CD1c-positive myeloid dendritic cell (primary cell): ENCODE measurements around the gene KHK.

Source experiments
- DNase-seq: peaks from one replicate; pipeline ENCODE4 v3.0.0-alpha.2; 2016; ENCODE audit errors: extremely low spot score

The KHK gene

GRCh38 chr2:27081984-27082772 lies 4.4 kb upstream of the KHK start:
- no peak for DNase-seq

- DNase-seq: no peak
Observed at GRCh38 chr2:27082773-27083409, 3.7 kb upstream of the KHK start.

GRCh38 chr2:27083410-27084296 lies 2.9 kb upstream of the KHK start:
- no peak for DNase-seq

GRCh38 chr2:27084297-27085061 lies 2.1 kb upstream of the KHK start:
- no peak for DNase-seq

- no peak for DNase-seq
Observed at GRCh38 chr2:27085062-27085672, 1.4 kb upstream of the KHK start.

GRCh38 chr2:27085673-27086089 lies 891 bp upstream of the KHK start:
- DNase-seq: peak; percentile 54

GRCh38 chr2:27086090-27086723 lies 365 bp upstream of the KHK start:
- DNase-seq: peak; percentile 99

GRCh38 chr2:27087823-27088410 lies 1.3 kb downstream of the KHK start:
- DNase-seq: no peak

- DNase-seq: no peak
Observed at GRCh38 chr2:27088634-27089033, 2.1 kb downstream of the KHK start.

GRCh38 chr2:27089111-27089954 lies 2.8 kb downstream of the KHK start:
- DNase-seq: no peak

- no peak for DNase-seq
Observed at GRCh38 chr2:27091746-27092695, 5.4 kb downstream of the KHK start.

- DNase-seq: no peak
Observed at GRCh38 chr2:27092696-27093429, 6.3 kb downstream of the KHK start.

- DNase-seq: no peak
Observed at GRCh38 chr2:27093430-27094352, 7.1 kb downstream of the KHK start.

GRCh38 chr2:27094353-27094984 lies 7.9 kb downstream of the KHK start:
- DNase-seq: no peak

GRCh38 chr2:27095427-27095744 lies 8.8 kb downstream of the KHK start:
- DNase-seq: no peak
